HEK293 (cell line): ENCODE results near the gene CDKN3.
A peak's percentile ranks its signal among the peaks of the same experiment; 100 is the strongest.

Experiments
- CTCF ChIA-PET: fragments of 350-600 bp; formaldehyde crosslinking; extraction: SDS; loops from one replicate; lab custom pipeline; 2021; ENCODE audit warnings: antibody characterized with exemption; lab: Yijun Ruan, JAX
- POLR2A ChIA-PET: fragments of 300-600 bp; formaldehyde crosslinking; extraction: SDS; loops from one replicate; lab custom pipeline; 2020; ENCODE audit warnings: antibody characterized with exemption, inconsistent platforms; lab: Yijun Ruan, JAX
- H3K27ac ChIP-seq: fragments of 200-500 bp; sonication (Bioruptor generic); 2 replicates; pipeline ENCODE4 v1.5.1; 2014; ENCODE audit warnings: low read depth, low read length, control low read depth, inconsistent platforms; ENCODE audit errors: extremely low read depth
- H3K36me3 ChIP-seq, 2 experiments: fragments of 200-500 bp in 1 of 2; sonication (Bioruptor generic) in 1 of 2; 1 replicate in 1 of 2; 2 replicates in 1 of 2; pipeline ENCODE4 v1.5.1; 2014 to 2017; ENCODE audit warnings: inconsistent platforms in 2 of 2, low read length in 2 of 2; ENCODE audit not compliant: control insufficient read depth in 2 of 2, insufficient read depth in 1 of 2
- H3K4me1 ChIP-seq: fragments of 200-500 bp; sonication (Bioruptor generic); 2 replicates; pipeline ENCODE4 v1.5.1; 2014; ENCODE audit warnings: mild to moderate bottlenecking, low read length, inconsistent platforms; ENCODE audit not compliant: control insufficient read depth, insufficient read depth
- H3K4me3 ChIP-seq: 2 replicates; pipeline ENCODE4 v1.5.1; 2011; ENCODE audit warnings: low read depth, mild to moderate bottlenecking, control low read depth, low read length, moderate library complexity
- H3K9me3 ChIP-seq: fragments of 200-500 bp; sonication (Bioruptor generic); 2 replicates; pipeline ENCODE4 v1.5.1; 2014; ENCODE audit warnings: low read depth, low read length, inconsistent platforms; ENCODE audit not compliant: control insufficient read depth, insufficient read depth
- BCL11B ChIP-seq: fragments of 450-650 bp; formaldehyde crosslinking; IDR thresholded peaks from 2 replicates; pipeline ENCODE4 v1.5.1; 2016; ENCODE audit warnings: low read depth, missing biosample characterization, missing genetic modification characterization
- GLI2 ChIP-seq: fragments of 450-650 bp; formaldehyde crosslinking; IDR thresholded peaks from 2 replicates; pipeline ENCODE4; 2017; ENCODE audit warnings: missing biosample characterization, missing genetic modification characterization, low read depth, borderline replicate concordance
- GLIS1 ChIP-seq: fragments of 450-650 bp; formaldehyde crosslinking; IDR thresholded peaks from 2 replicates; pipeline ENCODE4 v1.5.1; 2016; ENCODE audit warnings: missing biosample characterization, missing genetic modification characterization
- HOXA7 ChIP-seq: sonication (generic); formaldehyde crosslinking; IDR thresholded peaks from 2 replicates; pipeline ENCODE4 v1.8.1; 2022; ENCODE audit warnings: missing genetic modification reagents, borderline replicate concordance
- KLF8 ChIP-seq: fragments of 450-650 bp; formaldehyde crosslinking; IDR thresholded peaks from 2 replicates; pipeline ENCODE4 v1.5.1; 2016; ENCODE audit warnings: missing biosample characterization, missing genetic modification characterization
- REPIN1 ChIP-seq: fragments of 450-650 bp; formaldehyde crosslinking; IDR thresholded peaks from 2 replicates; pipeline ENCODE4 v1.5.1; 2017; ENCODE audit warnings: missing biosample characterization, missing genetic modification characterization, low read depth
- ZFHX2 ChIP-seq: fragments of 450-650 bp; formaldehyde crosslinking; conservative IDR thresholded peaks from 2 replicates; pipeline ENCODE4 v1.5.1; 2016; ENCODE audit warnings: missing biosample characterization, missing genetic modification characterization
- ZFP37 ChIP-seq: fragments of 450-650 bp; formaldehyde crosslinking; IDR thresholded peaks from 2 replicates; pipeline ENCODE4 v1.5.1; 2016; ENCODE audit warnings: missing biosample characterization, missing genetic modification characterization
- ZIC2 ChIP-seq: fragments of 450-650 bp; formaldehyde crosslinking; IDR thresholded peaks from 2 replicates; pipeline ENCODE4 v1.5.1; 2016; ENCODE audit warnings: missing biosample characterization, missing genetic modification characterization
- ZNF121 ChIP-seq: fragments of 450-650 bp; formaldehyde crosslinking; IDR thresholded peaks from 2 replicates; pipeline ENCODE4 v1.5.1; 2016; ENCODE audit warnings: missing biosample characterization, missing genetic modification characterization
- ZNF184 ChIP-seq: fragments of 450-650 bp; IDR thresholded peaks from 2 replicates; pipeline ENCODE4 v1.5.1; 2018; ENCODE audit warnings: missing biosample characterization, mild to moderate bottlenecking, missing genetic modification characterization
- ZNF654 ChIP-seq: fragments of 450-650 bp; formaldehyde crosslinking; IDR thresholded peaks from 2 replicates; pipeline ENCODE4 v1.5.1; 2016; ENCODE audit warnings: low read depth, missing biosample characterization, missing genetic modification characterization
- TF ChIP-seq, protein P1 (sequence below): fragments of 450-650 bp; formaldehyde crosslinking; IDR thresholded peaks from 2 replicates; pipeline ENCODE4 v1.5.1; 2016; ENCODE audit warnings: missing biosample characterization, missing genetic modification characterization, borderline replicate concordance
- TF ChIP-seq, protein P2 (sequence below): fragments of 450-650 bp; formaldehyde crosslinking; IDR thresholded peaks from 2 replicates; pipeline ENCODE4 v1.5.1; 2016; ENCODE audit warnings: missing biosample characterization, missing genetic modification characterization
- TF ChIP-seq, protein P3 (sequence below): fragments of 450-650 bp; formaldehyde crosslinking; IDR thresholded peaks from 2 replicates; pipeline ENCODE4 v1.5.1; 2016; ENCODE audit warnings: missing biosample characterization, missing genetic modification characterization
- TF ChIP-seq, protein P4 (sequence below): fragments of 450-650 bp; formaldehyde crosslinking; IDR thresholded peaks from 2 replicates; pipeline ENCODE4 v1.5.1; 2016; ENCODE audit warnings: missing biosample characterization, missing genetic modification characterization, low read depth
- TF ChIP-seq, protein P5 (sequence below): fragments of 450-650 bp; formaldehyde crosslinking; IDR thresholded peaks from 2 replicates; pipeline ENCODE4 v1.5.1; 2017; ENCODE audit warnings: missing biosample characterization, missing genetic modification characterization

The CDKN3 gene

DNA sequence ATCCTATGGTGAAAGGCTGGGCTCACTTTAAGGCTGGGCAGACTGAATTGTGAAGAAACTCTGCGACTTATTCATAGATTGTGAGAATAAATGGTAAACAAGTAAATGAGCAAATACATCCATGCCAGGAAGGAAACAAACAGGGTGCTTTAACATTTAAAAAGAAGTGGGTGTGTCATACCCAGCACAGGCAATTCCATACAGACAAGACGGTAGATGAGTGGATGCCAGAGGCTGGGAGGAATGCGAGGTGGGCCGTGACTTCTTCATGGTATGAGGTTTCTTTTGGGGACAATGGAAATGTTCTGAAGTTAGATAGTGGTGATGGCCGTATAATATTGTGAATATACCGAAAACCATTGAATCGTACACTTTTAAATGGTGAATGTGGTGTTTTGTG, 49.8 kb upstream of the CDKN3 start (continued):
- TF ChIP-seq GLIS1 (tag by site-specific recombination): no peak
- TF ChIP-seq, protein P1, sequence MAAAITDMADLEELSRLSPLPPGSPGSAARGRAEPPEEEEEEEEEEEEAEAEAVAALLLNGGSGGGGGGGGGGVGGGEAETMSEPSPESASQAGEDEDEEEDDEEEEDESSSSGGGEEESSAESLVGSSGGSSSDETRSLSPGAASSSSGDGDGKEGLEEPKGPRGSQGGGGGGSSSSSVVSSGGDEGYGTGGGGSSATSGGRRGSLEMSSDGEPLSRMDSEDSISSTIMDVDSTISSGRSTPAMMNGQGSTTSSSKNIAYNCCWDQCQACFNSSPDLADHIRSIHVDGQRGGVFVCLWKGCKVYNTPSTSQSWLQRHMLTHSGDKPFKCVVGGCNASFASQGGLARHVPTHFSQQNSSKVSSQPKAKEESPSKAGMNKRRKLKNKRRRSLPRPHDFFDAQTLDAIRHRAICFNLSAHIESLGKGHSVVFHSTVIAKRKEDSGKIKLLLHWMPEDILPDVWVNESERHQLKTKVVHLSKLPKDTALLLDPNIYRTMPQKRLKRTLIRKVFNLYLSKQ (tag by site-specific recombination): no peak
- TF ChIP-seq, protein P2, sequence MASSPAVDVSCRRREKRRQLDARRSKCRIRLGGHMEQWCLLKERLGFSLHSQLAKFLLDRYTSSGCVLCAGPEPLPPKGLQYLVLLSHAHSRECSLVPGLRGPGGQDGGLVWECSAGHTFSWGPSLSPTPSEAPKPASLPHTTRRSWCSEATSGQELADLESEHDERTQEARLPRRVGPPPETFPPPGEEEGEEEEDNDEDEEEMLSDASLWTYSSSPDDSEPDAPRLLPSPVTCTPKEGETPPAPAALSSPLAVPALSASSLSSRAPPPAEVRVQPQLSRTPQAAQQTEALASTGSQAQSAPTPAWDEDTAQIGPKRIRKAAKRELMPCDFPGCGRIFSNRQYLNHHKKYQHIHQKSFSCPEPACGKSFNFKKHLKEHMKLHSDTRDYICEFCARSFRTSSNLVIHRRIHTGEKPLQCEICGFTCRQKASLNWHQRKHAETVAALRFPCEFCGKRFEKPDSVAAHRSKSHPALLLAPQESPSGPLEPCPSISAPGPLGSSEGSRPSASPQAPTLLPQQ (tag by site-specific recombination): no peak
- TF ChIP-seq, protein P3, sequence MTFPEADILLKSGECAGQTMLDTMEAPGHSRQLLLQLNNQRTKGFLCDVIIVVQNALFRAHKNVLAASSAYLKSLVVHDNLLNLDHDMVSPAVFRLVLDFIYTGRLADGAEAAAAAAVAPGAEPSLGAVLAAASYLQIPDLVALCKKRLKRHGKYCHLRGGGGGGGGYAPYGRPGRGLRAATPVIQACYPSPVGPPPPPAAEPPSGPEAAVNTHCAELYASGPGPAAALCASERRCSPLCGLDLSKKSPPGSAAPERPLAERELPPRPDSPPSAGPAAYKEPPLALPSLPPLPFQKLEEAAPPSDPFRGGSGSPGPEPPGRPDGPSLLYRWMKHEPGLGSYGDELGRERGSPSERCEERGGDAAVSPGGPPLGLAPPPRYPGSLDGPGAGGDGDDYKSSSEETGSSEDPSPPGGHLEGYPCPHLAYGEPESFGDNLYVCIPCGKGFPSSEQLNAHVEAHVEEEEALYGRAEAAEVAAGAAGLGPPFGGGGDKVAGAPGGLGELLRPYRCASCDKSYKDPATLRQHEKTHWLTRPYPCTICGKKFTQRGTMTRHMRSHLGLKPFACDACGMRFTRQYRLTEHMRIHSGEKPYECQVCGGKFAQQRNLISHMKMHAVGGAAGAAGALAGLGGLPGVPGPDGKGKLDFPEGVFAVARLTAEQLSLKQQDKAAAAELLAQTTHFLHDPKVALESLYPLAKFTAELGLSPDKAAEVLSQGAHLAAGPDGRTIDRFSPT (tag by site-specific recombination): no peak
- TF ChIP-seq ZFP37 (tag by site-specific recombination): no peak
- TF ChIP-seq GLI2 (tag by site-specific recombination): no peak

DNA sequence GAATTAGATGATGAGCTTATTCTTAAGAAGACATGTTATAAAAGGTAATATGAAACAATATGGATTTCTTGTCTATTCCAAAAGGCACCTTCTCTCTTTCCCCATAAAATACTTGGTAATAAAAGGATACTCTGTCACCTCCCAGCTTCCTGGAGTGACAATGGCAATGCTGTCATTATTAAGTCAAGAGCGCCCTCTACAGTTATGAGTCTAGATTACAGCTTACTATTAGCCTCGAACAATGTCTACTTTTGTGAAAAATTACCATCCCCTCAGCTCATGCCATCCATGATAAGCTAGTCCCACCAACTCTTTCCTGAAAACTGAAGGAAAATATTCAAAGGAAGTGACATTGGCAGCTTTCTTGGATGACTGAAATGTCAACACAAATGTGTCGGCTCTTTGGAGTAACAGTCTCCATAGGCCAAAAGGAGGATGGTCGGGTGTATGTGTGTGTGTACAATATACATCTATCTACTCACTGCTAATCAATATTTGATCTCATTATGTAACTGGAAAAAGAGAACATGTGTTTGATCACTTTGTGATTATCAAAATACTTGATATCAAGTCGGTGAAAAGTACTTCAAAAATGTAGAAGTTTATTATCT, 48.7 kb upstream of the CDKN3 start:
- H3K4me1 ChIP-seq: peaks cover 16% of the 10 kb centered on the region
- CTCF ChIA-PET: interaction anchor here (0.5 to 4.0 kb wide), 64 partner anchors 8 to 1523 kb away, joined by 3 to 36 read pairs (median 3); partner anchors contain the start of gene BMP4
- no peak overlapping the region for H3K27ac ChIP-seq
- TF ChIP-seq, protein P4, sequence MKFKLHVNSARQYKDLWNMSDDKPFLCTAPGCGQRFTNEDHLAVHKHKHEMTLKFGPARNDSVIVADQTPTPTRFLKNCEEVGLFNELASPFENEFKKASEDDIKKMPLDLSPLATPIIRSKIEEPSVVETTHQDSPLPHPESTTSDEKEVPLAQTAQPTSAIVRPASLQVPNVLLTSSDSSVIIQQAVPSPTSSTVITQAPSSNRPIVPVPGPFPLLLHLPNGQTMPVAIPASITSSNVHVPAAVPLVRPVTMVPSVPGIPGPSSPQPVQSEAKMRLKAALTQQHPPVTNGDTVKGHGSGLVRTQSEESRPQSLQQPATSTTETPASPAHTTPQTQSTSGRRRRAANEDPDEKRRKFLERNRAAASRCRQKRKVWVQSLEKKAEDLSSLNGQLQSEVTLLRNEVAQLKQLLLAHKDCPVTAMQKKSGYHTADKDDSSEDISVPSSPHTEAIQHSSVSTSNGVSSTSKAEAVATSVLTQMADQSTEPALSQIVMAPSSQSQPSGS: 0 out of 2 replicates have a peak, but pooled peaks have one; percentile 30
- TF ChIP-seq ZNF654 (tag by site-specific recombination) (peak; percentile 86), BCL11B (no peak), REPIN1 (tag by site-specific recombination) (no peak), ZFHX2 (tag by site-specific recombination) (no peak)
- TF ChIP-seq, protein P5, sequence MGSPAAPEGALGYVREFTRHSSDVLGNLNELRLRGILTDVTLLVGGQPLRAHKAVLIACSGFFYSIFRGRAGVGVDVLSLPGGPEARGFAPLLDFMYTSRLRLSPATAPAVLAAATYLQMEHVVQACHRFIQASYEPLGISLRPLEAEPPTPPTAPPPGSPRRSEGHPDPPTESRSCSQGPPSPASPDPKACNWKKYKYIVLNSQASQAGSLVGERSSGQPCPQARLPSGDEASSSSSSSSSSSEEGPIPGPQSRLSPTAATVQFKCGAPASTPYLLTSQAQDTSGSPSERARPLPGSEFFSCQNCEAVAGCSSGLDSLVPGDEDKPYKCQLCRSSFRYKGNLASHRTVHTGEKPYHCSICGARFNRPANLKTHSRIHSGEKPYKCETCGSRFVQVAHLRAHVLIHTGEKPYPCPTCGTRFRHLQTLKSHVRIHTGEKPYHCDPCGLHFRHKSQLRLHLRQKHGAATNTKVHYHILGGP: no peak
- no peaks in the 10 kb centered on the region for H3K9me3 ChIP-seq
- POLR2A ChIA-PET: interaction anchor here (0.6 kb wide), 1 partner anchor 798 kb away, joined by 6 read pairs; no protein-coding TSS in a partner anchor
- H3K4me3 ChIP-seq: no peak overlapping the region
- no peaks in the 10 kb centered on the region for H3K36me3 ChIP-seq

DNA sequence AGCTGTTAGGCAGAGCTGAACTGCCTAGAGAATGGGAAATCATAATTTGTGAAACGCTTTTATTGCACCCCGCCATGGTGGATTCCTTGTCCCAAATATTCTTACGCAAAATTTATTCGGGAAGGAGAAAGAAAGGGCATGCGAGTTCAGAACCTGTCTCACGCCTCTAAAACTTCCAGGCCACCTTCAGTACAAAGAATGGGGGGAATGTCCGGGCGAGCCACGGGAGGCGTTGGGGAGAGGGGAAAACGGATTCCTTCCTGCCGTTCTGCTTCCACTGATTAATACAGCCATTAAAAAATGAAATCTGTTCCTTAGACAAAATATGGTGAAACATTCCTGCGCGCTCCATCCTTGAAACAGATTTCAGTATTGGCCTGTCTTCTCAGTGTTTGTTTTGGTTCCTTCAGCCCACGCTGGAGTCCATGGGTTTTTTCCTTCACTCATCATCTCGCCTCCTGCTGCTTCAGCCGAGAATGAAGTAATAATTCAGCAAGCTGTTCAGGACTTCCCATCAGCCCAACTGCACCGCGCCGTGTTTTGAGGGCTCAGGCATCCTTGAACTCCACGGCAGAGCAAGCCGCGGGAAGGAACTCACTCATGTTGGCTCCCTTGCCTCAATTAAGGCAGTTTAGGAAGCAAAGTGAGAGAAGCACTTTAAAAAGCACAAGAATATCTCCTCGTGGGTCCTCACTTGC, 47.7 kb upstream of the CDKN3 start:
- POLR2A ChIA-PET: no interaction called here
- Histone ChIP-seq H3K4me3 (no peak overlapping the region), H3K9me3 (no peaks in the 10 kb centered on the region), H3K27ac (no peak overlapping the region), H3K4me1 (peaks cover 6% of the 10 kb centered on the region), H3K36me3 (no peaks in the 10 kb centered on the region)
- TF ChIP-seq HOXA7 (CRISPR knock-in tag) (no peak), ZNF121 (tag by site-specific recombination) (no peak), ZNF184 (tag by site-specific recombination) (no peak), ZIC2 (tag by site-specific recombination) (peak; percentile 6; the same call in 1 of the 2 replicates), KLF8 (tag by site-specific recombination) (no peak)
- CTCF ChIA-PET: interaction anchor here (0.7 to 4.0 kb wide), 11 partner anchors 9 to 1054 kb away, joined by 3 to 36 read pairs (median 6); no protein-coding TSS in a partner anchor
